IMR-90 (cell line): ENCODE data around the gene MSMO1. TPM values are rescaled to one million over a fixed set of nuclear protein-coding genes. Genes with fewer than 3 reads are reported as not detected.

ENCODE experiments used
- ATAC-seq: fragments of 200-7000 bp; cut with Tn5 transposase; 2 replicates; pipeline ENCODE4 v1.9.1; 2020; ENCODE audit warnings: low read depth, mild to moderate bottlenecking, moderate library complexity
- BruUV-seq: library from RNA; stranded (reverse); fragments of 400-500 nt; replicated peaks from 2 replicates; lab custom pipeline; 2021; lab: Mats Ljungman, UMichigan
- CTCF ChIA-PET: fragments of 300-600 bp; formaldehyde crosslinking; extraction: SDS; loops from one replicate; lab custom pipeline; 2021; ENCODE audit warnings: antibody characterized with exemption; lab: Yijun Ruan, JAX
- POLR2A ChIA-PET: fragments of 300-600 bp; sonication (Branson Sonifier 250); formaldehyde crosslinking; loops from one replicate; lab custom pipeline; 2022; ENCODE audit warnings: antibody characterized with exemption; ENCODE audit not compliant: unreplicated experiment; lab: Charles Lee
- DNase-seq: peaks from one replicate; pipeline ENCODE4 v3.0.0; 2013
- H2AFZ ChIP-seq: replicated peaks from 2 replicates; pipeline ENCODE3; 2013; ENCODE audit warnings: low read length, mild to moderate bottlenecking; ENCODE audit not compliant: poor library complexity
- H2AK5ac ChIP-seq: 2 replicates; pipeline ENCODE4 v1.6.1; 2013; ENCODE audit warnings: low read depth, low read length, inconsistent platforms
- H2AK9ac ChIP-seq: replicated peaks from 2 replicates; pipeline ENCODE3; 2013; ENCODE audit warnings: mild to moderate bottlenecking, low read depth, low read length, moderate library complexity; ENCODE audit not compliant: poor library complexity
- H2BK120ac ChIP-seq: 2 replicates; pipeline ENCODE4 v1.6.1; 2013; ENCODE audit warnings: low read depth, low read length, inconsistent platforms
- H2BK15ac ChIP-seq: 3 replicates; pipeline ENCODE4 v1.6.1; 2013; ENCODE audit warnings: low read depth, low read length, inconsistent platforms
- H2BK20ac ChIP-seq: 2 replicates; pipeline ENCODE4 v1.6.1; 2013; ENCODE audit warnings: low read depth, mild to moderate bottlenecking, inconsistent platforms, low read length, moderate library complexity
- H2BK5ac ChIP-seq: 2 replicates; pipeline ENCODE4 v1.6.1; 2013; ENCODE audit warnings: mild to moderate bottlenecking, low read depth, low read length, inconsistent platforms; ENCODE audit not compliant: poor library complexity, severe bottlenecking
- H3K14ac ChIP-seq: replicated peaks from 2 replicates; pipeline ENCODE4 v1.6.1; 2013; ENCODE audit warnings: low read depth, low read length, inconsistent platforms
- H3K18ac ChIP-seq: 2 replicates; pipeline ENCODE4 v1.6.1; 2013; ENCODE audit warnings: low read depth, low read length, control low read depth
- H3K23ac ChIP-seq: 2 replicates; pipeline ENCODE4 v1.6.1; 2013; ENCODE audit warnings: low read depth, low read length, inconsistent platforms
- H3K27ac ChIP-seq: 2 replicates; pipeline ENCODE4 v1.5.1; 2013; ENCODE audit warnings: mild to moderate bottlenecking, control low read depth, low read length; ENCODE audit not compliant: insufficient read depth
- H3K27me3 ChIP-seq: 2 replicates; pipeline ENCODE4 v1.6.1; 2013; ENCODE audit warnings: low read length; ENCODE audit not compliant: control insufficient read depth, insufficient read depth
- H3K36me3 ChIP-seq: 2 replicates; pipeline ENCODE4 v1.6.1; 2013; ENCODE audit warnings: low read length, mixed read lengths; ENCODE audit not compliant: control insufficient read depth, insufficient read depth
- H3K4ac ChIP-seq: 2 replicates; pipeline ENCODE4 v1.6.1; 2013; ENCODE audit warnings: low read depth, low read length, inconsistent platforms
- H3K4me1 ChIP-seq: 2 replicates; pipeline ENCODE4 v1.6.1; 2013; ENCODE audit warnings: low read length, mixed read lengths; ENCODE audit not compliant: control insufficient read depth, insufficient read depth
- H3K4me2 ChIP-seq: 2 replicates; pipeline ENCODE4 v1.6.1; 2013; ENCODE audit warnings: low read depth, mild to moderate bottlenecking, control low read depth, low read length, moderate library complexity
- H3K4me3 ChIP-seq: 2 replicates; pipeline ENCODE4 v1.5.1; 2013; ENCODE audit warnings: low read depth, mild to moderate bottlenecking, control low read depth, low read length, moderate library complexity; ENCODE audit not compliant: insufficient read depth
- H3K56ac ChIP-seq: 2 replicates; pipeline ENCODE4 v1.6.1; 2013; ENCODE audit warnings: low read length, inconsistent platforms; ENCODE audit not compliant: insufficient read depth; ENCODE audit errors: extremely low read depth
- H3K79me1 ChIP-seq, 2 experiments: 2 replicates each; pipeline ENCODE4 v1.6.1; 2013; ENCODE audit warnings: low read length in 2 of 2, inconsistent platforms in 1 of 2, low read depth in 1 of 2
- H3K9ac ChIP-seq: 2 replicates; pipeline ENCODE4 v1.6.1; 2013; ENCODE audit warnings: low read depth, low read length, control low read depth
- H3K9me1 ChIP-seq: 2 replicates; pipeline ENCODE4 v1.6.1; 2013; ENCODE audit warnings: low read length, inconsistent platforms; ENCODE audit not compliant: insufficient read depth
- H3K9me3 ChIP-seq: 2 replicates; pipeline ENCODE4 v1.6.1; 2013; ENCODE audit warnings: low read length; ENCODE audit not compliant: control insufficient read depth, insufficient read depth
- H4K20me1 ChIP-seq: 2 replicates; pipeline ENCODE4 v1.6.1; 2013; ENCODE audit warnings: low read length, inconsistent platforms; ENCODE audit not compliant: insufficient read depth
- H4K5ac ChIP-seq: 2 replicates; pipeline ENCODE4 v1.6.1; 2013; ENCODE audit warnings: mild to moderate bottlenecking, low read depth, low read length, control low read depth
- H4K8ac ChIP-seq, 2 experiments: 2 replicates each; pipeline ENCODE4 v1.6.1; 2013; ENCODE audit warnings: low read depth in 2 of 2, low read length in 2 of 2, control low read depth in 1 of 2, inconsistent platforms in 1 of 2
- H4K91ac ChIP-seq: 2 replicates; pipeline ENCODE4 v1.6.1; 2013; ENCODE audit warnings: low read depth, low read length, inconsistent platforms; ENCODE audit not compliant: insufficient read depth
- BHLHE40 ChIP-seq: fragments of 150-350 bp; IDR thresholded peaks from 2 replicates; pipeline ENCODE4 v1.6.1; 2016; ENCODE audit warnings: mild to moderate bottlenecking, low read depth, low read length
- CEBPB ChIP-seq: IDR thresholded peaks from 2 replicates; pipeline ENCODE4 v1.6.1; 2012; ENCODE audit warnings: low read depth, low read length, improper control_type of control experiment
- CHD1 ChIP-seq: IDR thresholded peaks from 2 replicates; pipeline ENCODE4 v1.6.1; 2012; ENCODE audit warnings: low read depth, low read length, improper control_type of control experiment
- FOS ChIP-seq: fragments of 150-350 bp; IDR thresholded peaks from 2 replicates; pipeline ENCODE4 v1.6.1; 2016; ENCODE audit warnings: low read depth, low read length
- MAFK ChIP-seq: IDR thresholded peaks from 2 replicates; pipeline ENCODE4 v1.6.1; 2012; ENCODE audit warnings: low read depth, low read length, improper control_type of control experiment
- MAZ ChIP-seq: IDR thresholded peaks from 2 replicates; pipeline ENCODE4 v1.6.1; 2012; ENCODE audit warnings: low read depth, mild to moderate bottlenecking, low read length, improper control_type of control experiment, moderate library complexity, borderline replicate concordance
- MXI1 ChIP-seq: IDR thresholded peaks from 2 replicates; pipeline ENCODE4 v1.6.1; 2012; ENCODE audit warnings: low read depth, mild to moderate bottlenecking, low read length, moderate library complexity, borderline replicate concordance
- NFE2L2 ChIP-seq: fragments of 150-350 bp; IDR thresholded peaks from 2 replicates; pipeline ENCODE4 v1.6.1; 2016; ENCODE audit warnings: low read depth, mild to moderate bottlenecking, low read length
- POLR2A ChIP-seq: IDR thresholded peaks from 2 replicates; pipeline ENCODE4 v1.6.1; 2012; ENCODE audit warnings: mild to moderate bottlenecking, low read depth, low read length
- RAD21 ChIP-seq: IDR thresholded peaks from 2 replicates; pipeline ENCODE4 v1.6.1; 2012; ENCODE audit warnings: low read length, improper control_type of control experiment
- RCOR1 ChIP-seq: IDR thresholded peaks from 2 replicates; pipeline ENCODE4 v1.6.1; 2012; ENCODE audit warnings: mild to moderate bottlenecking, low read length, improper control_type of control experiment; ENCODE audit not compliant: insufficient replicate concordance
- RFX5 ChIP-seq: IDR thresholded peaks from 2 replicates; pipeline ENCODE4 v1.8.0; 2012; ENCODE audit warnings: low read depth, mild to moderate bottlenecking, low read length, moderate library complexity
- SMC3 ChIP-seq: fragments of 150-350 bp; IDR thresholded peaks from 2 replicates; pipeline ENCODE4 v1.6.1; 2016; ENCODE audit warnings: low read depth, mild to moderate bottlenecking, antibody characterized with exemption, low read length, moderate library complexity
- WGBS, 2 experiments: methylation state at CpG; one replicate each; pipeline versions ENCODE4 v1.1.5 to v1.1.7; 2013; ENCODE audit warnings: missing lambda C conversion rate in 2 of 2; ENCODE audit not compliant: insufficient read length in 1 of 2; ENCODE audit errors: extremely low coverage in 2 of 2; 5-methylcytosine and 5-hydroxymethylcytosine counted together
- dilution Hi-C: fragments of 300-500 bp; cut with HindIII; formaldehyde crosslinking; loops from one replicate; pipeline ENCODE4 v1.14.3; 2018; ENCODE audit warnings: low sequenced_read_pairs; ENCODE audit not compliant: unreplicated experiment
- in situ Hi-C: fragments of 300-500 bp; cut with MboI; formaldehyde crosslinking; loops from 3 replicates; pipeline ENCODE4 v1.14.3; 2019; ENCODE audit warnings: low sequenced_read_pairs, inconsistent platforms, mixed read lengths
- intact Hi-C: fragments of 100-400 bp; cut with micrococcal nuclease; formaldehyde crosslinking; loops from 2 replicates; pipeline ENCODE4 v1.10.0; 2022
- polyA plus RNA-seq, 3 experiments: library from polyadenylated mRNA; depleted of rRNA; stranded (reverse); fragments of >200 nt; gene quantifications; 2 replicates each; pipeline ENCODE4 v1.2.3, GENCODE V29; 2012; ENCODE audit warnings: low replicate concordance in 1 of 3
- total RNA-seq: library from RNA; depleted of rRNA; stranded (reverse); fragments of >200 nt; gene quantifications from 2 replicates; pipeline ENCODE4 v1.2.3, GENCODE V29; 2012
- TF ChIP-seq, protein P1 (sequence below): fragments of 150-350 bp; IDR thresholded peaks from 2 replicates; pipeline ENCODE4 v1.6.1; 2017; ENCODE audit warnings: mild to moderate bottlenecking, antibody characterized with exemption, low read length, low read depth
- TF ChIP-seq, protein P2 (sequence below): fragments of 150-350 bp; IDR thresholded peaks from 2 replicates; pipeline ENCODE4 v1.6.1; 2016; ENCODE audit warnings: low read depth, mild to moderate bottlenecking, low read length, moderate library complexity, borderline replicate concordance
- TF ChIP-seq, protein P3 (sequence below): conservative IDR thresholded peaks from 2 replicates; pipeline ENCODE4 v1.5.1; 2012; ENCODE audit warnings: mild to moderate bottlenecking, low read depth, low read length, improper control_type of control experiment

MSMO1 gene
- total and polyA plus RNA-seq, 2 of the 4 experiments (the other 2 are of a cell fraction) = 40.1 to 42.1 TPM

DNA sequence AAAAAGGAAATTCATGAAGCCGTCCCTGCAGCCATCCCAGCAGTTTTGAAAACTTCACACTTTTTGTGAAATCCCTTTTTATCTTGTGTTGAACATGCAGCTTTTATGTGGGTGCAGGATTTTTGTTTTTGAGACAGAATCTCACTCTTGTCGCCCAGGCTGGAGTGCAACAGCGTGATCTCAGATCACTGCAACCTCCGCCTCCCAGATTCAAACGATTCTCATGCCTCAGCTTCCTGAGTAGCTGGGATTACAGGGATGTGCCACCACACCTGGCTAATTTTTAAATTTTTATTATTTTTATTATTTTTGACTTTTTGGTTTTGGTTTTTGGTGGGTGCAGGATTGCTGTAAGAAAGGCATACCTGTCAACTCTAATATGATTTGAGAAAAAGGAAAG is 8.0 kb upstream of the MSMO1 start:
- ChIA-PET CTCF (interaction anchor here (0.6 kb wide), 1 partner anchor 95 kb away, joined by 3 read pairs; no protein-coding TSS in a partner anchor), POLR2A (no interaction called here)
- no peak overlapping the region for H4K91ac ChIP-seq
- ATAC-seq = no peak
- no peak overlapping the region for H3K23ac ChIP-seq
- no peaks in the 10 kb centered on the region for H4K20me1 ChIP-seq
- H3K14ac ChIP-seq = no peak overlapping the region
- no peak overlapping the region for H4K5ac ChIP-seq
- H3K4me3 ChIP-seq = no peak overlapping the region
- intact Hi-C loops (no loop called here), dilution Hi-C loops (no loop called here), in situ Hi-C loops (no loop called here)
- H2BK120ac ChIP-seq = no peak overlapping the region
- no peak overlapping the region for H3K4ac ChIP-seq
- DNase-seq = no peak
- H3K27ac ChIP-seq = no peak overlapping the region
- H2AK9ac ChIP-seq = no peak overlapping the region
- H2BK15ac ChIP-seq = no peak overlapping the region
- no peaks in the 10 kb centered on the region for H3K9me1 ChIP-seq
- H3K9ac ChIP-seq = no peak overlapping the region
- no peaks in the 10 kb centered on the region for H3K79me1 ChIP-seq
- H2AFZ ChIP-seq = no peak overlapping the region
- no CpG with 5 or more reads among the region's 5 CpGs for WGBS, 2 experiments
- BruUV-seq = no TSS peak
- H3K4me2 ChIP-seq = no peak overlapping the region
- H3K4me1 ChIP-seq = no peaks in the 10 kb centered on the region
- no peaks in the 10 kb centered on the region for H3K9me3 ChIP-seq
- no peak overlapping the region for H4K8ac ChIP-seq
- no peak overlapping the region for H2BK20ac ChIP-seq
- H3K56ac ChIP-seq = no peak overlapping the region
- H3K27me3 ChIP-seq = no peaks in the 10 kb centered on the region
- TF ChIP-seq MAFK (no peak), POLR2A (no peak), MAZ (no peak), CHD1 (no peak), RAD21 (no peak), NFE2L2 (no peak), BHLHE40 (no peak), SMC3 (no peak), CEBPB (no peak), RCOR1 (no peak), RFX5 (no peak), FOS (no peak), MXI1 (no peak)
- TF ChIP-seq, protein P1, sequence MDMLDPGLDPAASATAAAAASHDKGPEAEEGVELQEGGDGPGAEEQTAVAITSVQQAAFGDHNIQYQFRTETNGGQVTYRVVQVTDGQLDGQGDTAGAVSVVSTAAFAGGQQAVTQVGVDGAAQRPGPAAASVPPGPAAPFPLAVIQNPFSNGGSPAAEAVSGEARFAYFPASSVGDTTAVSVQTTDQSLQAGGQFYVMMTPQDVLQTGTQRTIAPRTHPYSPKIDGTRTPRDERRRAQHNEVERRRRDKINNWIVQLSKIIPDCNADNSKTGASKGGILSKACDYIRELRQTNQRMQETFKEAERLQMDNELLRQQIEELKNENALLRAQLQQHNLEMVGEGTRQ = no peak
- TF ChIP-seq, protein P2, sequence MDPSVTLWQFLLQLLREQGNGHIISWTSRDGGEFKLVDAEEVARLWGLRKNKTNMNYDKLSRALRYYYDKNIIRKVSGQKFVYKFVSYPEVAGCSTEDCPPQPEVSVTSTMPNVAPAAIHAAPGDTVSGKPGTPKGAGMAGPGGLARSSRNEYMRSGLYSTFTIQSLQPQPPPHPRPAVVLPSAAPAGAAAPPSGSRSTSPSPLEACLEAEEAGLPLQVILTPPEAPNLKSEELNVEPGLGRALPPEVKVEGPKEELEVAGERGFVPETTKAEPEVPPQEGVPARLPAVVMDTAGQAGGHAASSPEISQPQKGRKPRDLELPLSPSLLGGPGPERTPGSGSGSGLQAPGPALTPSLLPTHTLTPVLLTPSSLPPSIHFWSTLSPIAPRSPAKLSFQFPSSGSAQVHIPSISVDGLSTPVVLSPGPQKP = no peak
- TF ChIP-seq, protein P3, sequence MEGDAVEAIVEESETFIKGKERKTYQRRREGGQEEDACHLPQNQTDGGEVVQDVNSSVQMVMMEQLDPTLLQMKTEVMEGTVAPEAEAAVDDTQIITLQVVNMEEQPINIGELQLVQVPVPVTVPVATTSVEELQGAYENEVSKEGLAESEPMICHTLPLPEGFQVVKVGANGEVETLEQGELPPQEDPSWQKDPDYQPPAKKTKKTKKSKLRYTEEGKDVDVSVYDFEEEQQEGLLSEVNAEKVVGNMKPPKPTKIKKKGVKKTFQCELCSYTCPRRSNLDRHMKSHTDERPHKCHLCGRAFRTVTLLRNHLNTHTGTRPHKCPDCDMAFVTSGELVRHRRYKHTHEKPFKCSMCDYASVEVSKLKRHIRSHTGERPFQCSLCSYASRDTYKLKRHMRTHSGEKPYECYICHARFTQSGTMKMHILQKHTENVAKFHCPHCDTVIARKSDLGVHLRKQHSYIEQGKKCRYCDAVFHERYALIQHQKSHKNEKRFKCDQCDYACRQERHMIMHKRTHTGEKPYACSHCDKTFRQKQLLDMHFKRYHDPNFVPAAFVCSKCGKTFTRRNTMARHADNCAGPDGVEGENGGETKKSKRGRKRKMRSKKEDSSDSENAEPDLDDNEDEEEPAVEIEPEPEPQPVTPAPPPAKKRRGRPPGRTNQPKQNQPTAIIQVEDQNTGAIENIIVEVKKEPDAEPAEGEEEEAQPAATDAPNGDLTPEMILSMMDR = no peak
- no peak overlapping the region for H2BK5ac ChIP-seq
- no peak overlapping the region for H3K18ac ChIP-seq
- no peaks in the 10 kb centered on the region for H3K36me3 ChIP-seq
- H2AK5ac ChIP-seq = no peak overlapping the region
